Transverse colon (tissue), 4 donors: ENCODE results near the gene ITLN2. TPM values are rescaled to one million over a fixed set of nuclear protein-coding genes. Genes with fewer than 3 reads are reported as not detected.

Experiments used
- DNase-seq: peaks from one replicate; pipeline ENCODE4 v3.0.0-alpha.2; 2019
- H3K27ac ChIP-seq, 4 donors: fragments of 200-600 bp; sonication (generic); 2 replicates each; pipeline ENCODE4 v1.5.1; 2016 to 2018; ENCODE audit warnings: inconsistent platforms in 4 of 4
- H3K27me3 ChIP-seq: fragments of 200-600 bp; sonication (generic); 2 replicates; pipeline ENCODE4 v1.5.1; 2017; ENCODE audit warnings: inconsistent platforms
- H3K36me3 ChIP-seq, 4 donors: fragments of 200-600 bp; sonication (generic); 2 replicates each; pipeline ENCODE4 v1.5.1; 2017 to 2019; ENCODE audit warnings: inconsistent platforms in 4 of 4
- H3K4me1 ChIP-seq, 4 donors: fragments of 200-600 bp; sonication (generic); 2 replicates each; pipeline ENCODE4 v1.5.1; 2017 to 2020; ENCODE audit warnings: inconsistent platforms in 4 of 4
- H3K4me3 ChIP-seq, 4 donors: fragments of 200-600 bp; sonication (generic); 1 replicate in 1 of 4; 2 replicates in 3 of 4; pipeline versions ENCODE4 v1.5.1 to v1.6.1; 2017 to 2019; ENCODE audit warnings: inconsistent platforms in 4 of 4
- H3K9me3 ChIP-seq, 2 donors: fragments of 200-600 bp; sonication (generic); 2 replicates each; pipeline ENCODE4 v1.5.1; 2017 to 2019; ENCODE audit warnings: inconsistent platforms in 2 of 2
- EP300 ChIP-seq: sonication (generic); formaldehyde crosslinking; IDR thresholded peaks from one replicate; pipeline ENCODE4 v1.6.1; 2017; ENCODE audit warnings: antibody characterized with exemption, low read depth
- POLR2A ChIP-seq: fragments of 450-650 bp; IDR thresholded peaks from one replicate; pipeline ENCODE4 v1.6.1; 2016; ENCODE audit warnings: antibody characterized with exemption, mild to moderate bottlenecking, moderate library complexity
- POLR2AphosphoS5 ChIP-seq, 3 donors: sonication (generic); formaldehyde crosslinking; IDR thresholded peaks; one replicate each; pipeline ENCODE4 v1.6.1; 2016; ENCODE audit warnings: antibody characterized with exemption in 3 of 3
- WGBS, 2 donors: methylation state at CpG; one replicate each; pipeline ENCODE4 v1.1.5; 2018; ENCODE audit warnings: low coverage in 1 of 2; 5-methylcytosine and 5-hydroxymethylcytosine counted together
- in situ Hi-C, 4 donors: fragments of 200-750 bp; cut with MboI; loops; one replicate each; pipeline versions ENCODE4 v1.15.0 to v1.15.1; 2017; ENCODE audit warnings: low sequenced_read_pairs in 3 of 4, low pct_ligation_motif_present in 1 of 4, low pct_unique_long_range_greater_than_20kb in 1 of 4
- intact Hi-C: fragments of 100-400 bp; cut with DNase I; formaldehyde crosslinking; loops from one replicate; pipeline ENCODE4 v1.15.1; 2023; ENCODE audit warnings: low total_unique reads
- total RNA-seq, 4 donors: library from RNA; depleted of rRNA; stranded (reverse); fragments of >200 nt; gene quantifications; one replicate each; pipeline ENCODE4 v1.1.0, GENCODE V29; 2016
- TF ChIP-seq, protein P1 (sequence below), 5 experiments: fragments of 200-600 bp in 3 of 5; fragments of 450-650 bp in 2 of 5; sonication (generic) in 3 of 5; IDR thresholded peaks; 1 replicate in 2 of 5; 2 replicates in 3 of 5; pipeline ENCODE4 v1.5.1; 2016 to 2017; ENCODE audit warnings: antibody characterized with exemption in 5 of 5, inconsistent platforms in 3 of 5, mild to moderate bottlenecking in 2 of 5, moderate library complexity in 1 of 5

The ITLN2 gene
- total RNA-seq: not detected

DNA sequence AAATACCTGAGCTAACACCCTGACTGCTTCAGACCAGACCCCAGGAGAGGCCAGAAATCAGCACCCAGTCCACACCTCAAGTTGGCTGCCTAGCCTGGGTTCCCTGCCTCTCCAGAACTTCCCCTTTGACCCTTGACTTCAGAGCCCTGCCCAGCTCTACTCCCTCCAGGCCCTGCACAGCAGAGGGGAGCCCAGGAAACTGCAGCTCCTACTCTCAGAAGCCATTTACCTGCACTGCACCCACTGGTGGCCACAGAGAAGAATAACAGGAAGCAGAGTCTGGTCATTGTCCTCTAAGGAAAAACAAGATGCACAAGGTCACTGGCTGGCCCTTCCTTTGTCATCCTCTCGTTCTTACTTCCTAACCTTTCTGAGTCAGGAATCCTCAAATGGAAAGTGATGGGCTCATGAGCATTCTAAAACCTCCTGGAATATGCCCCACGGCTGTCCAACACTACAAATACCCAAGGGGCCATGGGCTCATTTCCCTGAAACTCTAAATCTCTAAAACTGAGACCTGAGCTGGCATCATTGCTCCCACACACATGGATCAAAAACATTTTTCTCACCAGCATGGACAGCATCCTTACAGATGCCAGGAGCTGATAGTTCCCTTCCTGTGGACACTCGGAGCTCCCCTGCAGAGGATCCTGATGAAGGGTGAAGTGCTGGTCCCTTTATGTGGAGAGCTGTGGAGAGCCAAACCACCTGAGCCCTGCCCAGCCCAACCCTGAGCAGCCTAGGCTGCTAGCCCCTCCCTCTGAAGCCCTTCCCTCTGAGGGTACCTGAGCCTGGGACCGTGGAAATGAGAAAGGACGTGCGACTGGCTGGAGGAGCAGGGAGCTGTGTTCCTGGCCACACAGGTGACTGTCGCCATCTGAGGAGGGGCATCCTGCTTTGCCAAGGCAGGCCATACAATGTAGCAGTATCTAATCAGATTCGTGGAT, at the start of gene ITLN2:
Gene ITLN2 (minus strand): TSS at position 652 of the 947 bp plus-strand sequence. CDS start 68 bp downstream, at position 584.
- Histone ChIP-seq H3K9me3 (no peaks in the 10 kb centered on the region), H3K36me3 (no peaks in the 10 kb centered on the region), H3K27ac (no peak within 1 kb of the TSS), H3K4me3 (no peak within 1 kb of the TSS), H3K27me3 (no peaks in the 10 kb centered on the region), H3K4me1 (no peaks in the 10 kb centered on the region)
- peak; percentile 62 for DNase-seq
- TF ChIP-seq, protein P1, sequence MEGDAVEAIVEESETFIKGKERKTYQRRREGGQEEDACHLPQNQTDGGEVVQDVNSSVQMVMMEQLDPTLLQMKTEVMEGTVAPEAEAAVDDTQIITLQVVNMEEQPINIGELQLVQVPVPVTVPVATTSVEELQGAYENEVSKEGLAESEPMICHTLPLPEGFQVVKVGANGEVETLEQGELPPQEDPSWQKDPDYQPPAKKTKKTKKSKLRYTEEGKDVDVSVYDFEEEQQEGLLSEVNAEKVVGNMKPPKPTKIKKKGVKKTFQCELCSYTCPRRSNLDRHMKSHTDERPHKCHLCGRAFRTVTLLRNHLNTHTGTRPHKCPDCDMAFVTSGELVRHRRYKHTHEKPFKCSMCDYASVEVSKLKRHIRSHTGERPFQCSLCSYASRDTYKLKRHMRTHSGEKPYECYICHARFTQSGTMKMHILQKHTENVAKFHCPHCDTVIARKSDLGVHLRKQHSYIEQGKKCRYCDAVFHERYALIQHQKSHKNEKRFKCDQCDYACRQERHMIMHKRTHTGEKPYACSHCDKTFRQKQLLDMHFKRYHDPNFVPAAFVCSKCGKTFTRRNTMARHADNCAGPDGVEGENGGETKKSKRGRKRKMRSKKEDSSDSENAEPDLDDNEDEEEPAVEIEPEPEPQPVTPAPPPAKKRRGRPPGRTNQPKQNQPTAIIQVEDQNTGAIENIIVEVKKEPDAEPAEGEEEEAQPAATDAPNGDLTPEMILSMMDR (IDR thresholded peaks at IDR 0.05): peak; percentile 56 to 80 (median 61)
- no peak for TF ChIP-seq POLR2AphosphoS5 (IDR thresholded peaks at IDR 0.05)
- in situ Hi-C loops: loop anchor here in 3 of 4 donors (5.0 to 25.0 kb wide), 3 partner anchors 117 to 217 kb away; partner anchors contain the start of gene SLAMF7 (in 2 of the 3)
- intact Hi-C loops: loop anchor here (10.0 kb wide), 1 partner anchor 120 kb away; no protein-coding TSS in a partner anchor
- 33 to 82% methylated on average over 2 to 8 of the region's 8 CpGs for WGBS, 2 donors

- in situ Hi-C loops (no loop called here), intact Hi-C loops (no loop called here)
- H3K36me3 ChIP-seq: peaks cover 0 to 22% (median 0%) of the 10 kb centered on the region in 4 donors
- H3K27me3 ChIP-seq: no peaks in the 10 kb centered on the region
- no peak for DNase-seq
- H3K4me1 ChIP-seq: peaks cover 0 to 14% (median 2%) of the 10 kb centered on the region in 4 donors
- no peaks in the 10 kb centered on the region for H3K9me3 ChIP-seq
- 63 to 77% methylated on average over 5 of the region's 5 CpGs for WGBS, 2 donors
- no peak overlapping the region for H3K27ac ChIP-seq
- no peak for TF ChIP-seq POLR2AphosphoS5 (IDR thresholded peaks at IDR 0.05)
- no peak for TF ChIP-seq POLR2A
- TF ChIP-seq, protein P1 (IDR thresholded peaks at IDR 0.05): no peak
- TF ChIP-seq EP300: no peak
- no peak overlapping the region for H3K4me3 ChIP-seq
These were observed 46.9 kb upstream of the ITLN2 start for GRCh38 chr1:161001525-161001924.

GRCh38 chr1:161000736-161001480, 46.3 kb upstream of the ITLN2 start:
- intact Hi-C loops (no loop called here), in situ Hi-C loops (no loop called here)
- H3K27ac ChIP-seq: no peak overlapping the region
- no peaks in the 10 kb centered on the region for H3K9me3 ChIP-seq
- no peaks in the 10 kb centered on the region for H3K27me3 ChIP-seq
- no peak for DNase-seq
- TF ChIP-seq POLR2A (no peak), EP300 (no peak), POLR2AphosphoS5 (IDR thresholded peaks at IDR 0.05) (no peak)
- TF ChIP-seq, protein P1 (IDR thresholded peaks at IDR 0.05): no peak
- peaks cover 0 to 22% (median 0%) of the 10 kb centered on the region in 4 donors for H3K36me3 ChIP-seq
- H3K4me1 ChIP-seq: peaks cover 0 to 17% (median 2%) of the 10 kb centered on the region in 4 donors
- WGBS, 2 donors: 76% methylated on average over 11 of the region's 11 CpGs; no CpG with 5 or more reads in 1 of the 2 donors
- no peak overlapping the region for H3K4me3 ChIP-seq

GRCh38 chr1:160999376-160999775, 44.8 kb upstream of the ITLN2 start:
- no peak overlapping the region for H3K4me3 ChIP-seq
- intact Hi-C loops: loop anchor here (5.0 kb wide), 1 partner anchor 98 kb away; the partner anchor contains the start of gene KLHDC9
- no peak for DNase-seq
- H3K27me3 ChIP-seq: no peaks in the 10 kb centered on the region
- in situ Hi-C loops: loop anchor here in 3 of 4 donors (5.0 to 10.0 kb wide), 3 partner anchors 93 to 98 kb away; partner anchors contain the start of gene KLHDC9 (in 2 of the 3)
- H3K4me1 ChIP-seq: peaks cover 0 to 17% (median 2%) of the 10 kb centered on the region in 4 donors
- 91% methylated on average over 5 of the region's 5 CpGs; no CpG with 5 or more reads in 1 of the 2 donors for WGBS, 2 donors
- no peak overlapping the region for H3K27ac ChIP-seq
- H3K36me3 ChIP-seq: peaks cover 0 to 22% (median 0%) of the 10 kb centered on the region in 4 donors
- no peaks in the 10 kb centered on the region for H3K9me3 ChIP-seq
- TF ChIP-seq POLR2A (no peak), EP300 (no peak), POLR2AphosphoS5 (IDR thresholded peaks at IDR 0.05) (no peak)
- TF ChIP-seq, protein P1 (IDR thresholded peaks at IDR 0.05): no peak
